ENCODE measurements around the gene RASGEF1C.

The RASGEF1C gene

DNA sequence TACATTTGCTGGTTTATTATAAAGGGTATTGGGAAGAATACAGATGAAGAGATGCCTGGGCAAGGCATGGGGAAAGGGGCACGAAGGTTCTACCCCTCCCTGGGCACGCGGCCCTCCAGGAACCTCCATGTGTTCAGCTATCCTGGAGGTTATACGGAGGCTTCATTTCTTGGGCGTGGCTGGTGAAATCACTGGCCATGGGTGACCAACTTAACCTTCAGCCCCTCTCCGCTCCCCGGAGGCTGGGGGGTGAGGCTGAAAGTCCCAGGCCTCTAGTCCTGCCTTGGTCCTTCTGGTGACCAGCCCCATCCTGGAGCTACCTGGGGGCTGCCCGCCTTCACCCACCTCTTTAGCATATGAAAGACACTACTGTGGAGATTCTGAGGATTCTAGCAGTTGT lies 120.5 kb downstream of the RASGEF1C start:
- H3K9me3 ChIP-seq (ENCODE audit: low read depth, low read length): no peaks in the 10 kb centered on the region
- TF ChIP-seq POLR2AphosphoS5 (IDR thresholded peaks at IDR 0.05; ENCODE audit: borderline replicate concordance, low read depth, low read length): no peak
- TF ChIP-seq FOXP2 (optimal IDR thresholded peaks at IDR 0.05; ENCODE audit: control extremely low read depth, extremely low read length, insufficient read depth): no peak
- TF ChIP-seq EZH2 (IDR thresholded peaks at IDR 0.05): no peak
- DNase-seq (ENCODE audit: low read depth, low spot score): no peak
- no peak overlapping the region for H3K4me3 ChIP-seq
- H3K36me3 ChIP-seq (ENCODE audit: insufficient read depth, low read length): no peaks in the 10 kb centered on the region
- no peak overlapping the region for H3K27ac ChIP-seq
- H3K9ac ChIP-seq (ENCODE audit: insufficient read length): no peak overlapping the region

DNA sequence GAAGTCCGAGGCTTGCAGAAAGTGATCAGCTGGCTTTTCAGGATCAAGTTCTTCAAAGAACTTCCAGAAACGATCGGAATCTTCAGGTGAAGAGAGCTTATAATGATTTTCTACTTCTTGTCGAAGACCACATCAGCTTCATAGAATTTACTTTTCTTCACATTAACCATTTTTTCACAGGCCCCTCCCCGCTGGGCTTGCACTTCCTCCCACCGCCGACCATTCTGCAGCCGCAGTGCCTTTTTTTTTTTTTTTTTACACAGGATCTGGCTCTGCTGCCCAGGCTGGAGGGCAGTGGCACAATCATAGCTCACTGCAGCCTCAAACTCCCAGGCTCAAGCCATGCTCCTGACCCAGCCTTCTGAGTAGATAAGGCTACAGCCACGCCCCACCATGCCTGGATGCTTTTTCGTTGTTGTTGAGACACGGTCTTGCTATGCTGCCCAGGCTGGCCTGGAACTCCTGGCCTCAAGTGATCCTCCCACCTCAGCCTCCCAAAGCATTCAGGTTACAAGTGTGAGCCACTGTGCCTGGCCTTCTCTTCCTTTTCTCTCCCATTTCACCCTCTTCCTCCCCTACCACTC lies 122.1 kb downstream of the RASGEF1C start:
- no peaks in the 10 kb centered on the region for H3K36me3 ChIP-seq (ENCODE audit: insufficient read depth, low read length)
- DNase-seq (ENCODE audit: low read depth, low spot score): no peak
- H3K27ac ChIP-seq: no peak overlapping the region

DNA sequence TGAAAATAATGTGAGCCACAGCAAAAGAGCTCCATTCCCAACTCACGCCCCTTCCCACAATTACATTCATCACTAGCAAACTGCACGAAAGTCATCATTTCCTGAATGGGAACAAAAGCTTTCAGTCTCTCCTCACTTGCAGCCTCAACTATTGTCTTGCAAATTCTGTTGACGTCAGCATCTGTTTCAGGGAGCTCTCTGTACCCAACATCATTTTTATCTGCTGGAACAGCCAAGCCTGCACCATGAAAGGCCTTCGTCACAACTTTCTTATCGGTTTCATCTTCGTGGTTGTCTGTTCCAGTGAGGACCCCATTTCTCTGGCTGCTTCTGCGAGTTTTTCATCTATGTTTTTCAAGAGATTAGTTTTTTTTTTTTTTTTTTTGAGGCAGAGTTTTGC lies 123.2 kb downstream of the RASGEF1C start:
- TF ChIP-seq POLR2AphosphoS5 (IDR thresholded peaks at IDR 0.05; ENCODE audit: borderline replicate concordance, low read depth, low read length) (no peak), FOXP2 (optimal IDR thresholded peaks at IDR 0.05; ENCODE audit: control extremely low read depth, extremely low read length, insufficient read depth) (no peak), EZH2 (IDR thresholded peaks at IDR 0.05) (no peak)
- H3K36me3 ChIP-seq (ENCODE audit: insufficient read depth, low read length): no peaks in the 10 kb centered on the region
- H3K4me3 ChIP-seq: no peak overlapping the region
- no peaks in the 10 kb centered on the region for H3K9me3 ChIP-seq (ENCODE audit: low read depth, low read length)
- H3K9ac ChIP-seq (ENCODE audit: insufficient read length): no peak overlapping the region
- no peak overlapping the region for H3K27ac ChIP-seq
- DNase-seq (ENCODE audit: low read depth, low spot score): no peak

More for the DNA sequence above, 122.1 kb downstream of the RASGEF1C start:
- Histone ChIP-seq H3K4me3 (no peak overlapping the region), H3K9me3 (ENCODE audit: low read depth, low read length) (no peaks in the 10 kb centered on the region), H3K9ac (ENCODE audit: insufficient read length) (no peak overlapping the region)
- TF ChIP-seq POLR2AphosphoS5 (IDR thresholded peaks at IDR 0.05; ENCODE audit: borderline replicate concordance, low read depth, low read length) (no peak), FOXP2 (optimal IDR thresholded peaks at IDR 0.05; ENCODE audit: control extremely low read depth, extremely low read length, insufficient read depth) (no peak), EZH2 (IDR thresholded peaks at IDR 0.05) (no peak)

DNA sequence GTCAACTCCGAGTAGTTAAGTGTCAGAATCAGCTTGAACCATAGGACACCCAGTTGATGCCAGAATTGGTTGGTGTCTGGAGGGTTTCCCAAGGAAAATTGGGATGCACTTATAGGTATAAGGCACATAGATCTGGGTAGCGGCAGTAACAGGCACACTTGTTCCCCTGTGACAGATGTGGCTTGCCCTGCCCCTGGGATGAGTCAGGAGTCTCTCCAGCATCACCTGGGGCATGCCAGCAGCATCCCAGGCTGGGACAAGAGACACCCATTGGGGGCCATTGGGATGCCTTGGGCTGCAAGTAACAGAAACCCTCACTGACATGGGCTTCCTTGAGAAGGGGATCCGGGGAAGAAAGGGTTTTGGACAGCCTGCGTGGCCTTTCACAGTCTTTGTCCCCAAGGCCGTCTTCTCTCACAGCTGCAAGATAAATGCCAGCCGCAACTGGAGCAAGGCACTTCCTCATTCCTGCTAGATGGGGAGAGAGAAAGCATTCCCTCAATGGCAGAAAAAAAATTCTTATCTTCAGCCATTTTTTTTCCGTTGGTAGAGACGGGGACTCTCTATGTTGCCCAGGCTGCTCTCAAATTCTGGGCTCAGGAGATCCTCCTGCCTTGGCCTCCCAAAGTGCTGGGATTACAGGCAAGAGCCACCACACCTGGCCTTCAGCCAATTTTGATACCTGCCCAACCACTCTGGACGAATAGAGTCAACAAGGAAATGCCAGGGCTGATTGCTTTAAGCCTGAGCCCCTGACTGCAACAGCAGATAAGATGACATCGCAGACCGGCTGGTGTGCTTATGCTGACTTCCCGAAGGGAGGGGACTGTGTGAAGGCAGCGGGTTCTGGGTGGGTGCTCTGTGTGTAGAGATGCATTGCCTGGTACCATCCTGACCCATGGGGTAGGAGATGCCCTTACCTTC lies 124.1 kb downstream of the RASGEF1C start:
- H3K36me3 ChIP-seq (ENCODE audit: insufficient read depth, low read length): no peaks in the 10 kb centered on the region
- H3K4me3 ChIP-seq: no peak overlapping the region
- TF ChIP-seq FOXP2 (optimal IDR thresholded peaks at IDR 0.05; ENCODE audit: control extremely low read depth, extremely low read length, insufficient read depth) (no peak), EZH2 (IDR thresholded peaks at IDR 0.05) (no peak), POLR2AphosphoS5 (IDR thresholded peaks at IDR 0.05; ENCODE audit: borderline replicate concordance, low read depth, low read length) (no peak)
- H3K9ac ChIP-seq (ENCODE audit: insufficient read length): no peak overlapping the region
- no peaks in the 10 kb centered on the region for H3K9me3 ChIP-seq (ENCODE audit: low read depth, low read length)
- DNase-seq (ENCODE audit: low read depth, low spot score): no peak
- no peak overlapping the region for H3K27ac ChIP-seq

DNA sequence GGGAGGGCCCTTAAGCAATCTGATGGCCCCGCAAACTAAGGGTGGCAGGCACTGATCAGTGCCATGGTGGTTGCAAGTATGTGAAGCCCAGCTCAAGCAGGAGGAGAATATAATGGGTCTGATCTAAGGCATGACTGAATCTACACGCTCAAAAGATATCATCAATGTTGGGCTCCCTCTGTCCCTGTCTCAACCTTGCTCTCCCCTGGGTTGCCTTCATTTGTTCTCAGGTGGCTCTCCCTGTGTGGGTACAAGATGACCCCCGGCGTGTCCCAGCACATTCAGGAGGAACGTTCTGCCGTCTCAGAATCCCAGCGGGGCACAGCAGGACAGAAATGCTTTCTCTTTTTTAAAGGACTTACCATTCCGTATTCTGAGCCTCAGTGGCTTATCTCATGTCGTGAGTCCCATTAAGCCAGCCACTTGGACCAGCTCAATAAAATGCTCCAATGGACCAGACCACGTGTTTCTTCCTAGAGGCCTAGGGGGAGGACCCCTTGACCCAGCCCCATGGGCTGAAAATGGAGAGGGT lies 125.4 kb downstream of the RASGEF1C start:
- no peak overlapping the region for H3K9ac ChIP-seq (ENCODE audit: insufficient read length)
- no peaks in the 10 kb centered on the region for H3K36me3 ChIP-seq (ENCODE audit: insufficient read depth, low read length)
- no peak for DNase-seq (ENCODE audit: low read depth, low spot score)
- no peaks in the 10 kb centered on the region for H3K9me3 ChIP-seq (ENCODE audit: low read depth, low read length)
- H3K4me3 ChIP-seq: no peak overlapping the region
- TF ChIP-seq EZH2 (IDR thresholded peaks at IDR 0.05) (no peak), FOXP2 (optimal IDR thresholded peaks at IDR 0.05; ENCODE audit: control extremely low read depth, extremely low read length, insufficient read depth) (no peak), POLR2AphosphoS5 (IDR thresholded peaks at IDR 0.05; ENCODE audit: borderline replicate concordance, low read depth, low read length) (no peak)
- H3K27ac ChIP-seq: no peak overlapping the region

DNA sequence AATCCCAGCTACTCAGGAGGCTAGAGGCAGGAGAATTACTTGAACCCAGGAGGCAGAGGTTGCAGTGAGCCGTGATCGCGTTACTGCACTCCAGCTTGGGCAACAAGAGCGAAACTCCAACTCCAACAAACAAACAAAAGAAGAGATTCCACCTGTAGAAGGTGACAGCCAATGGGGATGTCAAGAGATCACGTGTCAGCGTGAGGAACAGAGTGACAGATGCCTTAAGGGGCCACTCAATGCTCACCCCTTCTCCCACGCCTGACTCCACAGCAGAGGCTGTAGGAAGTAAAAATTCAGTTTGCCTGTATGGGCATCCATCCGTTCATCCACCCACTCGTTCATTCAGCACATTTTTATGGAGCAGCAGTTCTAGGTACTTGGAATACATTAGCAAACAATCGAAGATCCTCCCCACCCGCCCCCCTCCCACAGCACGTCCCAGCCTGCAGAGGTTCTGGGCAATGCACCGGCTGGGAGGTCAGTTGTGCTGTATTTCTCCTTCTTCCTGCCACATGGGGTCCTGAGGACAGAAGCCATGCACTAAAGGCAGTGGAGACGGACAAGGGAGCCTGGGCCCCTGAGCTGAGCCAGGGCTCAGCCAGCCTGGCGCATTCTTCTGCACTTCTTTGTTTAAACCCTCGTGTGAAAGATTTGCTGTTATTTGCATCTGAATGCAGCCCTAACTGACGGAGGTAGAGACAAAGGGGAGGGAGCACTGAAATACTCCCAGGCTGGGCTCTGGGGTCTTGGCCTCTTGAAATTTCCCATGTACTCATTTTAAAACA lies 126.2 kb downstream of the RASGEF1C start:
- Histone ChIP-seq H3K36me3 (ENCODE audit: insufficient read depth, low read length) (no peaks in the 10 kb centered on the region), H3K9ac (ENCODE audit: insufficient read length) (no peak overlapping the region), H3K4me3 (no peak overlapping the region), H3K27ac (no peak overlapping the region), H3K9me3 (ENCODE audit: low read depth, low read length) (no peaks in the 10 kb centered on the region)
- DNase-seq (ENCODE audit: low read depth, low spot score): no peak
- no peak for TF ChIP-seq FOXP2 (optimal IDR thresholded peaks at IDR 0.05; ENCODE audit: control extremely low read depth, extremely low read length, insufficient read depth)
- TF ChIP-seq POLR2AphosphoS5 (IDR thresholded peaks at IDR 0.05; ENCODE audit: borderline replicate concordance, low read depth, low read length): no peak
- no peak for TF ChIP-seq EZH2 (IDR thresholded peaks at IDR 0.05)

DNA sequence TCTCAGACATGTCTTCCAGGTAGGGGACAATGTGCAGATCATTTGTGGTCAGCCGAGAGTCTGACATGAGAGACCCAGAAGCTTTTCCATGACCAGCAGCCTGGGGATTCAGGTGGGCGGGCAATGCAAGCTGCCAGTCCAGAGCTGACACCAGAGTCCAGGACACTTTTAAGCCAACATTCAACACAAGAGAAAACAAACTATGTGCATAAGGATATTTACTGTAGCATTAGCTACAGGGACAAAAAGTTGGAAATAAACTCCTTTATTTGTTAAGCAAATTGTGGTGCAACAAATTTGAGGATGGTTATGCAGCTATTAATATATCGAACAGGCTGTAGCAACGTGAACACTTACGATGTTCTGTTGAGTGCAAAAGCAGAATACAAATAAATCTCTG lies 127.5 kb downstream of the RASGEF1C start:
- TF ChIP-seq POLR2AphosphoS5 (IDR thresholded peaks at IDR 0.05; ENCODE audit: borderline replicate concordance, low read depth, low read length) (no peak), EZH2 (IDR thresholded peaks at IDR 0.05) (no peak), FOXP2 (optimal IDR thresholded peaks at IDR 0.05; ENCODE audit: control extremely low read depth, extremely low read length, insufficient read depth) (no peak)
- no peaks in the 10 kb centered on the region for H3K9me3 ChIP-seq (ENCODE audit: low read depth, low read length)
- no peak overlapping the region for H3K27ac ChIP-seq
- no peak overlapping the region for H3K4me3 ChIP-seq
- H3K9ac ChIP-seq (ENCODE audit: insufficient read length): no peak overlapping the region
- no peak for DNase-seq (ENCODE audit: low read depth, low spot score)
- H3K36me3 ChIP-seq (ENCODE audit: insufficient read depth, low read length): no peaks in the 10 kb centered on the region
